Stimulated activated CD4-positive, alpha-beta T cell treated with anti-CD3 and anti-CD28 coated beads, Interleukin-2, amount 100 ng/mL, for 4 hours (primary cell): Measurements from ENCODE around the gene CREBBP.
"Not testable (repeated sequence)": the region's sequence is repeated elsewhere in the genome, so short reads cannot be mapped to it uniquely, and the experiment has no call there.

ENCODE experiments used
- DNase-seq: peaks from one replicate; pipeline ENCODE4 v3.0.0-alpha.2; 2020; ENCODE audit warnings: low read depth

The CREBBP gene

GRCh38 chr16:3880623-3881498 lies at the start of gene CREBBP:
Gene CREBBP (minus strand): TSS chr16:3880713. CDS start chr16:3879916, 797 bp downstream.
- DNase-seq = peak; percentile 76

GRCh38 chr16:3927147-3927546 lies 46.6 kb upstream of the CREBBP start:
- not testable (repeated sequence) for DNase-seq

DNA sequence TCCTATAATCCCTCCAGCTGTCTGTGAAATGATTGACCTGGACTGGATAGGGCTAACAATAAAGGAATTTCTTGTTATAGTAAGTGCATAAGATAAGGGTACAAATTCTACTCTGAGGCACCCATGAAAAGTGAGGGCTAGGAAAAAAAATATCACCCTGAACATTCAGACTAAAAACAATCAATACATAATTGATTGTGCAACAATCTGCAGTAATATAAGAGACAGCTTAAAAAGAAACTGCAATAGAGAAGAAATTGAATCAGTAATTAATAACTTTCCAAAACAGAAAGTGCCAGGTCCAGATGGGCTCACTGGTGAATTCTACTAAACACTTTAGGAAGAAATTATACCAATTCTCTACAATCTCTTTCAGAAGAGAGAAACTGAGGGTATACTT lies 44.2 kb upstream of the CREBBP start:
- DNase-seq = no peak

DNA sequence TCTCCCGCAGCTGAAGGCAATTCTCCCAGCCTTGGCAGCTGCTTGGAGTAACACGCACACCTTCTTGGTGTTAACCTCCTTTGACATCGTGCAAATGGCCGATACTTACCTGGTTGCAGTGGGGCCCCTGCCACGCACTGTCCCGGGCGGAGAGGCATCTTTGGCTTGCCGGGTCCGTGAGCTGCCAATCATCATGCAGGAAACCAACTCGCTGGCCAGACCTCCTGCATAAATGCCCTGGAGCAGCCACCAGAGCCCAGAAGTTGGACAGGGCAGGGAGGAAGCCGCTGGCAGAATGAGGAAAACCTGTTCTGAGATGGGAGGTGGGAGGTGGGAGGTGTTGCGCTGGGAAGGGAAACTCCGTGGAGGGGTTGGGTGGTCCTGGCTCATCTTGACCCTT lies 41.7 kb upstream of the CREBBP start:
- DNase-seq = no peak

DNA sequence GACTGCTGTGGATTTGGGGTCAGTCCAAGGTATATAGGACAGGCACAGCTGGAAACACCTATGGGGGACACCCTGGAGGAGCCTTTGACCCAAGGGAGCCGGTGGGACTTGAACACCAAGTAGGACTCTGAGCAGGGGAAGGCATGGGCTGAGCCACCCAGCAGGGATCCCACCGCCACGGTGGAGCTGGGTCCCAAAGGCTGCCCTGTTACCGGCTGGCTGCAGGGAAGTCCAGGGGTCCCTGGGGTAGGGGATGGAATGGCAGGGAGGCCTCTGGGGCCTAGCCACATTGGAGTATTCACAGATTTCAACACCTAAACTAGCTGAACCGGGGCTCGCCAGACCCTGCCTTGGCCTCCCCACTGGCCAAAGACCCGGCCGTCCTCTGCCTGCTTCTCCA lies 39.7 kb upstream of the CREBBP start:
- no peak for DNase-seq

DNA sequence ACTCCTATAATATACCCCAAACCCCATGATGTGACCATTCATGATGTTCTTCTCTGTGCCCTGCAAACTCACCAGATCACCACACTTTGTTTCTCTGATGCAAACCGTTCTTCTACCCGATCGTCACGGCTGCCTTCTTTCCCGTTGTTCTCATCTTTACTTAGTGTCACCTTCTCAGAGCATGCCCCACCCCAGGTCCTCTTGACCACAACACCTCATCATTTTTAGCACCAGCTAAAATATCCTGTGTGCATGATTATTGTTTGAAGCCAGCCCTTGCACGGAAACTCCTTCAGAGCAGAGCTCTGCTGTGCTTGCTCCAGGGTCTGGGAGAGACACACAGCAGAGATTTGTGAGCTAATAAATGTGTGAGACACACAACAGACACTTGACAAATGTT lies 38.9 kb upstream of the CREBBP start:
- DNase-seq = no peak

GRCh38 chr16:3915426-3916260 lies 35.1 kb upstream of the CREBBP start:
- DNase-seq = no peak

DNA sequence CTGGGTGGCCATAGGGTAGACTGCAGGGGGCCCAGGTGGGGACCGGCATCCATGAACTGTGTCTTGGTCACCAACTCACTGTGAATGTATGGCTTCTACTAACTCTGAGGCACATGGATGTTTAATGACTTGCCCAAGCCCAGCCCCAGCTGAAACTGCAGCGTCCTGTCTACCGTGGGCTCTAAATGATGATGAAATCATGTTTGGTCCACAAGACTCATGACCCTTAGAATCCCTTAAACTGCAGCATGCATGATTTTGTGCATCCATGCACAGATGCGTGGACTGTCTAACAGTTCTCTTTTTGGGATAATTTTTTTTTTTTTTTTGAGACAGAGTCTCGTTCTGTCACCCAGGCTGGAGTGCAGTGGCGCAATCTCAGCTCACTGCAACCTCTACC lies 32.4 kb upstream of the CREBBP start:
- no peak for DNase-seq

GRCh38 chr16:3912373-3912772 lies 31.9 kb upstream of the CREBBP start:
- no peak for DNase-seq

DNA sequence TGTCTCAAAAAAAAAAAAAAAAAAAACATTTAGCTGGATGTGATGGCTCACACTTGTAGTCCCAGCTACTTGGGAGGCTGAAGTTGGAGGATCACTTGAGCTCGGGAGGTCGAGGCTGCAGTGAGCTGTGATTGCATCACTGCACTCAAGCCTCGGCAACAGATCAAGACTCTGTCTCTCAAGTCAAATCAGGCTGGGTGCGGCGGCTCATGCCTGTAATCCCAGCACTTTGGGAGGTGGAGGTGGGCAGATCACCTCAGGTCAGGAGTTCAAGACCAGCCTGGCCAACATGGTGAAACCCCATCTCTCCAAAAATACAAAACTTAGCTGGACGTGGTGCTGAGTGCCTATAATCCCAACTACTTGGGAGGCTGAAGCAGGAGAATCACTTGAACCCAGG lies 31.2 kb upstream of the CREBBP start:
- DNase-seq = not testable (repeated sequence)

- DNase-seq = no peak
Measured at GRCh38 chr16:3909791-3910583, 29.5 kb upstream of the CREBBP start.

GRCh38 chr16:3908951-3909437 lies 28.5 kb upstream of the CREBBP start:
- DNase-seq = no peak

DNA sequence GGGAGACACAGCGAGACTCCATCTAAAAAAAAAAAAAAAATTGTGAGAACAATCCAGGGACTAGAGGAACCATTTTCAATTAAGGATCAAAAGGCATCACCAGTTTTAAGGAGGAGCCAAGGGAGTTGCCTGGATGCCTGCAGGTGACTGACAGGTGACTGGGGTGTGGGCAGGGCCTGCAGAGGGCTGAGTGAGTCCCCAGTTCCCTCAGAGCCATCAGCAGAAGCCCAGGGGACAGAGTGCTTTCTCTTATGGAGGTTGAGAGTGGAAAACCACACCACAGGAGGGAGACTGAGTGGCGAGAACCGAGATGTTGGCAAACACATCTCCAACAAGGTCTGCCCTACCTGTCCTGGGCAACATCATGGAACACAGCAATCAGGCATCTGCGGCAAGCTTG lies 27.1 kb upstream of the CREBBP start:
- DNase-seq = no peak

DNA sequence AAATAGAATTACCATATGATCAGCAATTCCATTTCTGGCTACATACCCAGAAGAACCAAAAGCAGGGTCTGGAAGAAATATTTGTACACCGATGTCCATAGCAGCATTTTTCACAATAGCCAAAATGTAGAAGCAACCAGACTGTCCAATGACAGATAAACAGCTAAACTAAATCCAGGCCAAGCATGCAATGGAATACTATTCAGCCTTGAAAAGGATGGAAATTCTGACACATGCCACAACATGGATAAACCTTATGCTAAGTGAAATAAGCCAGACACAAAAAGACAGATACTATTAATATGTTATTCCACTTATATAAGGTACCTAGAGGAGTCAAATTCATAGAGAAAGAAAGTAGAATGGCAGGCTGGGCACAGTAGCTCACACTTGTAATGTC lies 25.9 kb upstream of the CREBBP start:
- no peak for DNase-seq

DNA sequence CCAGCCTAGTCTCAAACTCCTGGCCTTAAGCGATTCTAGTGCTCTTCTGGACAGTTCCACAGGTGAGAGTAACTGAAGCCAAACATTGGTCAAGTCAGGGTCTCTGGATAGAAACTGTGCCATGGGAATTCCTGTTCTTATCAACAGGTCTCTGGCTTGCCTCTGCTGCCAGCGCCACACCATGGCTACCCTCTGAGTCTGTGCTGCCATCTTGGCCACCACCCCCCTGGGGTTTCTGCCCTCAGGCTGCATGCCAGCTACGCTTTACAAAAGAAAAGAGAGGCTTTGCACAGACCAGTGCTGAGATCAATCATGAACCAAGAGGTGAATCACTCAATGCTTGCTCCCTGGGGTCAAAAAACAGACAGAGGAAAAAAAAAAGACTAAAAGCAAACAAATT lies 24.4 kb upstream of the CREBBP start:
- no peak for DNase-seq

- DNase-seq = no peak
Measured at GRCh38 chr16:3890091-3890490, 9.6 kb upstream of the CREBBP start.

DNA sequence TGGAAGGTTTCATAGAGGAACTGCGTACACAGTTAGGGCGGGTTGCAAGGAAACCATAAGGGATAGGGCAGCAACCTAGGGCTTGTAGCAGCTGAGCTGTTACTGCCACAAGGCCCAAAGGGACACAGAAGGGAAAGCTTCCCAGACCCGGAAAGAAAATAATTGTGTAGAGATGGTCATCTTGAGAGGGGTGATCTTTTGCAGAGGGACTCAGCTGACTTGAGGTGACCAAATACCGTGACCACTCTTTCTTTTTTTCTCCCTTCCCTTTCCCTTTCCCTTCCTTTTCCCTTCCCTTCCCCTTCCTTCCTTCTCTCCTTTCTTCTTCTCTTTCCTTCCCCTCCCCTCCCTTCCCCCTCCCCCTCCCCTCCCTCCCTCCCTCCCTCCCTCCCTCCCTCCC lies 8.5 kb upstream of the CREBBP start:
- no peak for DNase-seq

- not testable (repeated sequence) for DNase-seq
Measured at GRCh38 chr16:3885999-3886398, 5.5 kb upstream of the CREBBP start.

GRCh38 chr16:3884398-3884797 lies 3.9 kb upstream of the CREBBP start:
- DNase-seq = no peak

DNA sequence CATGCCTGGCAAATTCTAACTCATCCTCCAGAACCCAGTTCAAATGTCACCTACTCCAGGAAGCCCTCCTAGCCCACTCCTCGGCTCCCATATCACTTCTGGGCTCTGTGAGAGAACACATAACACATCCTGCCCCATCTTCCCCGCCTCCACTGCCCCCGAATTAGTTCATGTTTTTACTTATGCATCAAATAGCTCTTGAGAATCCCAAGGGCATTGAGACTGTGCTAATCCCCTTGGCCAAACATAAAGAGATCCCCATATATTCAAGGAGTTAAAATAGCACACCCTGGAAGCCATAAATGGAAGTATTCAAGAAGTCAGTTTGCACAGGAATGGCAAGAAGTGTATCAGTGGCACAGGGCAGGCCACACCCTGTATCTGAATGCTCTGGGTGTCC lies 2.0 kb upstream of the CREBBP start:
- DNase-seq = no peak

DNA sequence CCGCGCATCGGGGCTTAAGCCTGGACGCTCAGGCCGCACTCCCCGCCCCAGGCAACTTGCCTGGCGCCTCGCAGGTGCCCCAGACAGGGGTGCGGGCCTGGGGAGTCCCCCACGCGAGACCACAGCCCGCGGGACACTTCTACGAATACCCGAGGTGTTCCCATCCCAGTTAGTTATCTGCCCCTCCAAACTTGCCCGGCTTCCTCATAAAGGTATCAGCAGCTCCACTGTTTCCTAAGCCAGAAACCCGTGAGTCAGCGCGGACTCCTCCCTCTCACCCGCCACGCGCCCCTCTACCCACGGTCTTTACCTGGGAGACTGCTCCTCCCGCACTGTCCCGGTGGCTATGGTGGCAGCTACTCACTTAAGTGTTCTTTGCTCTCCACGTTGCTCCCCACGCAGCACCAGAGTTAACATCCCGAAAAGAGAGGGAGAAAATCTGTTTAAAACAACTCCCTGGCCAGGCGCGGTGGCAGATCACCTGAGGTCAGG lies 1.0 kb upstream of the CREBBP start:
- DNase-seq = no peak
